NCI-H748 (cell line): ENCODE data around the gene RAP1A.
A peak's percentile ranks its signal among the peaks of the same experiment; 100 is the strongest.
"Not testable (repeated sequence)": the region's sequence is repeated elsewhere in the genome, so short reads cannot be mapped to it uniquely, and the experiment has no call there.

ENCODE experiments used
- DNase-seq: peaks from one replicate; lab custom pipeline; 2025; ENCODE audit not compliant: unreplicated experiment; lab: John Stamatoyannopoulos, UW

Gene RAP1A

GRCh38 chr1:111628153-111628552 lies 8.6 kb downstream of the RAP1A start:
- DNase-seq: no peak

GRCh38 chr1:111629190-111629954 lies 9.8 kb downstream of the RAP1A start:
- no peak for DNase-seq

GRCh38 chr1:111630567-111630966 lies 11.0 kb downstream of the RAP1A start:
- no peak for DNase-seq

GRCh38 chr1:111631502-111631901 lies 11.9 kb downstream of the RAP1A start:
- no peak for DNase-seq

- not testable (repeated sequence) for DNase-seq
Observed at GRCh38 chr1:111632771-111633170, 13.2 kb downstream of the RAP1A start.

- no peak for DNase-seq
Observed at GRCh38 chr1:111633736-111634247, 14.2 kb downstream of the RAP1A start.

- no peak for DNase-seq
Observed at GRCh38 chr1:111635324-111636009, 15.9 kb downstream of the RAP1A start.

- no peak for DNase-seq
Observed at GRCh38 chr1:111638320-111638719, 18.7 kb downstream of the RAP1A start.

- no peak for DNase-seq
Observed at GRCh38 chr1:111639602-111640198, 20.1 kb downstream of the RAP1A start.

- DNase-seq: no peak
Observed at GRCh38 chr1:111643097-111643496, 23.5 kb downstream of the RAP1A start.

- no peak for DNase-seq
Observed at GRCh38 chr1:111643696-111644095, 24.1 kb downstream of the RAP1A start.

GRCh38 chr1:111644506-111644905 lies 24.9 kb downstream of the RAP1A start:
- DNase-seq: no peak

GRCh38 chr1:111647736-111648135 lies 28.1 kb downstream of the RAP1A start:
- no peak for DNase-seq

GRCh38 chr1:111648806-111649205 lies 29.2 kb downstream of the RAP1A start:
- DNase-seq: no peak

GRCh38 chr1:111649227-111649626 lies 29.6 kb downstream of the RAP1A start:
- DNase-seq: no peak

GRCh38 chr1:111649648-111650047 lies 30.1 kb downstream of the RAP1A start:
- no peak for DNase-seq

- no peak for DNase-seq
Observed at GRCh38 chr1:111653709-111654108, 34.1 kb downstream of the RAP1A start.

GRCh38 chr1:111654839-111655238 lies 35.2 kb downstream of the RAP1A start:
- DNase-seq: no peak

- peak; percentile 33 for DNase-seq
Observed at GRCh38 chr1:111656086-111657017, 36.8 kb downstream of the RAP1A start.

- no peak for DNase-seq
Observed at GRCh38 chr1:111658622-111659021, 39.0 kb downstream of the RAP1A start.
